ENCODE data around the gene CSPG5. TPM values are rescaled to one million over a fixed set of nuclear protein-coding genes. Genes with fewer than 3 reads are reported as not detected.

Gene CSPG5
- polyA plus RNA-seq, 2 of the 4 experiments (the other 2 are of a cell fraction), result 0.14 to 0.93 TPM

DNA sequence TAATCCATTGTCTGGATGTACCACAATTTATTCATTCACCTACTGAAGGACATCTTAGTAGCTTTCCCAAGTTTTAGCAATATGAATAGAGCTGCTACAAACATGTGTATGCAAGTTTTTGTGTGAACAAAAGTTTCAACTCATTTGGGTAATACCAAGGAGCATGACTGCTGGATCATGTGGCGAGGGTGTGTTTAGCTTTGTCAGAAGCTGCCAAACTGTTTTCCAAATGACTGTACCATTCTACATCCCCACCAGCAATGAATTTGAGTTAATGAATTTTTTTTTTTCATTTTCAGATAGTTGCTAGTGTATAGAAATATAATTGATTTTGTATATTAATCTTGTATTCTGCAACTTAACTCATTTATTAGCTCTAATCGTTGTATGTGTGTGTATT, 45.2 kb downstream of the CSPG5 start:
- Histone ChIP-seq H3K4me1 (no peaks in the 10 kb centered on the region), H3K4me3 (no peak overlapping the region), H3K27ac (no peak overlapping the region), H3K9me3 (no peaks in the 10 kb centered on the region; the same call in 2 of the 3 replicates), H3K4me2 (no peak overlapping the region)
- FAIRE-seq, result no peak
- POLR2A ChIA-PET, result no interaction called here
- no peak for ATAC-seq
- CTCF ChIA-PET, result interaction anchor here (3.1 to 5.2 kb wide), 2 partner anchors 11 to 255 kb away, joined by 10 to 25 read pairs; no protein-coding TSS in a partner anchor
- no peak for DNase-seq (ENCODE audit: low read depth in 1 of 2, low spot score in 1 of 2)
- TF ChIP-seq, protein P1, sequence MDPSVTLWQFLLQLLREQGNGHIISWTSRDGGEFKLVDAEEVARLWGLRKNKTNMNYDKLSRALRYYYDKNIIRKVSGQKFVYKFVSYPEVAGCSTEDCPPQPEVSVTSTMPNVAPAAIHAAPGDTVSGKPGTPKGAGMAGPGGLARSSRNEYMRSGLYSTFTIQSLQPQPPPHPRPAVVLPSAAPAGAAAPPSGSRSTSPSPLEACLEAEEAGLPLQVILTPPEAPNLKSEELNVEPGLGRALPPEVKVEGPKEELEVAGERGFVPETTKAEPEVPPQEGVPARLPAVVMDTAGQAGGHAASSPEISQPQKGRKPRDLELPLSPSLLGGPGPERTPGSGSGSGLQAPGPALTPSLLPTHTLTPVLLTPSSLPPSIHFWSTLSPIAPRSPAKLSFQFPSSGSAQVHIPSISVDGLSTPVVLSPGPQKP (IDR thresholded peaks at IDR 0.05; ENCODE audit: low read depth, low read length), result no peak
- 74% methylated on average over 2 of the region's 2 CpGs for WGBS (ENCODE audit: missing lambda C conversion rate)

DNA sequence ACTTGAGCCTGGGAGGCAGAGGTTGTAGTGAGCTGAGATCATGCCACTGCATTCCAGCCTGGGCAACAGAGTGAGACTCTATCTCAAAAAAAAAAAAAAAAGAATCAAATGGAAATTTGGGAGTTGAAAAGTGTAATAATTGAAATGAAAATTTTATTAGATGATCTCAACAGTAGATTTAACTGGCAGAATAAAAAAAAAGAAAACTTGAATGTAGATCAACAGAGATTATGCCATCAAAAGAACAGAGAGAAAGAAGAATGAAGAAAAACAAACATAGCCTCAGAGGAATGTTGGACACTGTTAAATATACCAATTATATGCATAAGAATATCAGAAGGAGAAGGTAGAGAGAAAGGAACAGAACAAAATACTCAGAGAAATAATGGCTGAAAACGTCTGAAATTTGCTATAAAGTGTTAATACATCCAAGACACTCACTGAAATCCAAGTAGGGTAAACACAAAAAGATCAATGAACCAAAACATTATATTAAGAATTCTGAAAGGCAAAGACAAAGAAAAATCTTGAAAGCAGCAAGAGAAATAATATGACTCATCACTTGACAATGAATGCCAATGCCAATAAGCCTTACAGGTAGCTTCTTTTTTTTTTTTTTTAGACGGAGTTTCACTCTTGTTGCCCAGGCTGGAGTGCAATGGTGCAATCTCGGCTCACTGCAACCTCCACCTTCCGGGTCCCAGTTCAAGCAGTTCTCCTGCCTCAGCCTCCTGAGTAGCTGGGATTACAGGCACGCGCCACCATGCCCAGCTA, 50.5 kb downstream of the CSPG5 start:
- DNase-seq (ENCODE audit: low read depth in 1 of 2, low spot score in 1 of 2) (no peak), FAIRE-seq (no peak), ATAC-seq (no peak)
- H3K4me3 ChIP-seq, result no peak overlapping the region
- TF ChIP-seq, protein P2, sequence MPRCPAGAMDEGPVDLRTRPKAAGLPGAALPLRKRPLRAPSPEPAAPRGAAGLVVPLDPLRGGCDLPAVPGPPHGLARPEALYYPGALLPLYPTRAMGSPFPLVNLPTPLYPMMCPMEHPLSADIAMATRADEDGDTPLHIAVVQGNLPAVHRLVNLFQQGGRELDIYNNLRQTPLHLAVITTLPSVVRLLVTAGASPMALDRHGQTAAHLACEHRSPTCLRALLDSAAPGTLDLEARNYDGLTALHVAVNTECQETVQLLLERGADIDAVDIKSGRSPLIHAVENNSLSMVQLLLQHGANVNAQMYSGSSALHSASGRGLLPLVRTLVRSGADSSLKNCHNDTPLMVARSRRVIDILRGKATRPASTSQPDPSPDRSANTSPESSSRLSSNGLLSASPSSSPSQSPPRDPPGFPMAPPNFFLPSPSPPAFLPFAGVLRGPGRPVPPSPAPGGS (IDR thresholded peaks at IDR 0.05), result no peak
- no peak for TF ChIP-seq FOSL2 (IDR thresholded peaks at IDR 0.05)
- peak; percentile 47 for TF ChIP-seq FOSL2 (CRISPR knock-in tag; IDR thresholded peaks at IDR 0.05)
- TF ChIP-seq, protein P3, sequence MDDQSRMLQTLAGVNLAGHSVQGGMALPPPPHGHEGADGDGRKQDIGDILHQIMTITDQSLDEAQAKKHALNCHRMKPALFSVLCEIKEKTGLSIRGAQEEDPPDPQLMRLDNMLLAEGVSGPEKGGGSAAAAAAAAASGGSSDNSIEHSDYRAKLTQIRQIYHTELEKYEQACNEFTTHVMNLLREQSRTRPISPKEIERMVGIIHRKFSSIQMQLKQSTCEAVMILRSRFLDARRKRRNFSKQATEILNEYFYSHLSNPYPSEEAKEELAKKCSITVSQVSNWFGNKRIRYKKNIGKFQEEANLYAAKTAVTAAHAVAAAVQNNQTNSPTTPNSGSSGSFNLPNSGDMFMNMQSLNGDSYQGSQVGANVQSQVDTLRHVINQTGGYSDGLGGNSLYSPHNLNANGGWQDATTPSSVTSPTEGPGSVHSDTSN (IDR thresholded peaks at IDR 0.05), result no peak
- CTCF ChIA-PET, result no interaction called here
- no peaks in the 10 kb centered on the region; the same call in 2 of the 3 replicates for H3K9me3 ChIP-seq
- 51% methylated on average over 6 of the region's 6 CpGs for WGBS (ENCODE audit: missing lambda C conversion rate)
- no peak overlapping the region for H3K4me2 ChIP-seq
- H3K4me1 ChIP-seq, result no peaks in the 10 kb centered on the region
- no peak overlapping the region for H3K27ac ChIP-seq
- POLR2A ChIA-PET, result no interaction called here

DNA sequence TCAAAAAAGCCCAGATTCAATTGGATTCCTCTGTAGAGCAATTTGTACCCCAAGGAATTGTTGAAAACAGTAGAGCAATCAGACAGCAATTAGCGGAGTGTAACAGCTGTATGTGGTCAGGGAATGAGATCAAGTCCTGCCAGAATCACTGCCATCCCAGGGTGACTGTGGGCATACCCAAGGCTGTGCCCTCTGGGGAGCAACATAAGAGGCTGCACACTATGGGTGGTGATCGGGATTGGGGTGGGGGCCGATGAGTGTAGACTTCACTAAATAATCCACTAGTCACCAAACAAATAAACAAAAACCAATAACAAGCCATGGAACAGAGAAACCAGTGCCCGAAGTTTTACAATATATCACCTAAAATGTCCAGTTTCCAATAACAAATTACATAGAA, 53.0 kb downstream of the CSPG5 start:
- 61% methylated on average over 4 of the region's 4 CpGs for WGBS (ENCODE audit: missing lambda C conversion rate)
- Histone ChIP-seq H3K4me1 (0 out of 3 replicates have a peak, but pooled peaks cover 3% of the 10 kb centered on the region), H3K27ac (no peak overlapping the region), H3K9me3 (no peaks in the 10 kb centered on the region), H3K4me3 (no peak overlapping the region), H3K4me2 (no peak overlapping the region)
- FAIRE-seq (no peak), DNase-seq (ENCODE audit: low read depth in 1 of 2, low spot score in 1 of 2) (no peak), ATAC-seq (no peak)
- ChIA-PET CTCF (no interaction called here), POLR2A (no interaction called here)
- TF ChIP-seq TFCP2L1 (CRISPR knock-in tag; IDR thresholded peaks at IDR 0.05), result no peak
- no peak for TF ChIP-seq TP53 (CRISPR knock-in tag; IDR thresholded peaks at IDR 0.05)
- TF ChIP-seq, protein P4, sequence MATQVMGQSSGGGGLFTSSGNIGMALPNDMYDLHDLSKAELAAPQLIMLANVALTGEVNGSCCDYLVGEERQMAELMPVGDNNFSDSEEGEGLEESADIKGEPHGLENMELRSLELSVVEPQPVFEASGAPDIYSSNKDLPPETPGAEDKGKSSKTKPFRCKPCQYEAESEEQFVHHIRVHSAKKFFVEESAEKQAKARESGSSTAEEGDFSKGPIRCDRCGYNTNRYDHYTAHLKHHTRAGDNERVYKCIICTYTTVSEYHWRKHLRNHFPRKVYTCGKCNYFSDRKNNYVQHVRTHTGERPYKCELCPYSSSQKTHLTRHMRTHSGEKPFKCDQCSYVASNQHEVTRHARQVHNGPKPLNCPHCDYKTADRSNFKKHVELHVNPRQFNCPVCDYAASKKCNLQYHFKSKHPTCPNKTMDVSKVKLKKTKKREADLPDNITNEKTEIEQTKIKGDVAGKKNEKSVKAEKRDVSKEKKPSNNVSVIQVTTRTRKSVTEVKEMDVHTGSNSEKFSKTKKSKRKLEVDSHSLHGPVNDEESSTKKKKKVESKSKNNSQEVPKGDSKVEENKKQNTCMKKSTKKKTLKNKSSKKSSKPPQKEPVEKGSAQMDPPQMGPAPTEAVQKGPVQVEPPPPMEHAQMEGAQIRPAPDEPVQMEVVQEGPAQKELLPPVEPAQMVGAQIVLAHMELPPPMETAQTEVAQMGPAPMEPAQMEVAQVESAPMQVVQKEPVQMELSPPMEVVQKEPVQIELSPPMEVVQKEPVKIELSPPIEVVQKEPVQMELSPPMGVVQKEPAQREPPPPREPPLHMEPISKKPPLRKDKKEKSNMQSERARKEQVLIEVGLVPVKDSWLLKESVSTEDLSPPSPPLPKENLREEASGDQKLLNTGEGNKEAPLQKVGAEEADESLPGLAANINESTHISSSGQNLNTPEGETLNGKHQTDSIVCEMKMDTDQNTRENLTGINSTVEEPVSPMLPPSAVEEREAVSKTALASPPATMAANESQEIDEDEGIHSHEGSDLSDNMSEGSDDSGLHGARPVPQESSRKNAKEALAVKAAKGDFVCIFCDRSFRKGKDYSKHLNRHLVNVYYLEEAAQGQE (IDR thresholded peaks at IDR 0.05), result no peak
- TF ChIP-seq KDM5A (IDR thresholded peaks at IDR 0.05), result no peak
- TF ChIP-seq NPAS2 (CRISPR knock-in tag; IDR thresholded peaks at IDR 0.05; ENCODE audit: borderline replicate concordance), result no peak
- TF ChIP-seq CBX2 (IDR thresholded peaks at IDR 0.05; ENCODE audit: borderline replicate concordance, low read depth), result no peak
- TF ChIP-seq NFE2L2 (conservative IDR thresholded peaks at IDR 0.05; ENCODE audit: low read length), result no peak
- no peak for TF ChIP-seq MAFK (IDR thresholded peaks at IDR 0.05; ENCODE audit: partially characterized antibody)
- no peak for TF ChIP-seq MAZ (IDR thresholded peaks at IDR 0.05; ENCODE audit: borderline replicate concordance, low read depth, low read length)
- TF ChIP-seq HDAC2 (IDR thresholded peaks at IDR 0.05), result no peak
- TF ChIP-seq, protein P1 (IDR thresholded peaks at IDR 0.05; ENCODE audit: low read depth, low read length), result no peak
- TF ChIP-seq, protein P2 (IDR thresholded peaks at IDR 0.05), result no peak
- no peak for TF ChIP-seq RNF2 (IDR thresholded peaks at IDR 0.05; ENCODE audit: borderline replicate concordance, low read depth)

All from A549 (cell line).